Endothelial cell of umbilical vein (primary cell): ENCODE data around the gene DPM2.

ENCODE experiments used
- CTCF ChIP-seq, 2 donors: IDR thresholded peaks; 1 replicate in 1 of 2; 2 replicates in 1 of 2; pipeline ENCODE4 v1.5.1; 2011; ENCODE audit warnings: low read length in 2 of 2, mild to moderate bottlenecking in 2 of 2, moderate library complexity in 2 of 2, control low read depth in 1 of 2, inconsistent platforms in 1 of 2, low read depth in 1 of 2; ENCODE audit not compliant: insufficient read depth in 1 of 2; ENCODE audit errors: extremely low read depth in 1 of 2
- EZH2 ChIP-seq: IDR thresholded peaks from 2 replicates; pipeline ENCODE4 v1.6.1; 2012; ENCODE audit warnings: borderline replicate concordance, low read depth, mild to moderate bottlenecking, moderate library complexity, low read length, inconsistent platforms; ENCODE audit not compliant: severe bottlenecking
- FOS ChIP-seq: IDR thresholded peaks from 2 replicates; pipeline ENCODE4 v1.6.1; 2011; ENCODE audit warnings: mild to moderate bottlenecking, low read length, moderate library complexity, borderline replicate concordance; ENCODE audit not compliant: insufficient read depth
- GATA2 ChIP-seq: IDR thresholded peaks from 2 replicates; pipeline ENCODE4 v1.7.0; 2011; ENCODE audit warnings: low read depth, mild to moderate bottlenecking, moderate library complexity, mixed read lengths, low read length; ENCODE audit not compliant: insufficient read length, insufficient read depth
- JUN ChIP-seq: IDR thresholded peaks from 2 replicates; pipeline ENCODE4 v1.6.1; 2011; ENCODE audit warnings: borderline replicate concordance, low read depth; ENCODE audit not compliant: insufficient read length, insufficient read depth
- MYC ChIP-seq: IDR thresholded peaks from one replicate; pipeline ENCODE4 v1.6.1; 2011; ENCODE audit warnings: mild to moderate bottlenecking, low read depth, low read length
- POLR2A ChIP-seq: IDR thresholded peaks from 2 replicates; pipeline ENCODE4 v1.6.1; 2012; ENCODE audit warnings: low read depth, mild to moderate bottlenecking, control low read depth, low read length
- POLR2AphosphoS5 ChIP-seq: IDR thresholded peaks from 2 replicates; pipeline ENCODE4 v1.6.1; 2012; ENCODE audit warnings: low read depth, mild to moderate bottlenecking, control low read depth, low read length, moderate library complexity; ENCODE audit not compliant: insufficient read depth

GRCh38 chr9:127965953-127966352, 28.3 kb upstream of the DPM2 start:
- TF ChIP-seq EZH2 = no peak
- TF ChIP-seq CTCF (IDR thresholded peaks at IDR 0.05; ENCODE audit: extremely low read depth in 1 of 2, insufficient read depth in 1 of 2, low read depth in 1 of 2, low read length in 2 of 2) = no peak
- TF ChIP-seq POLR2A = no peak
- TF ChIP-seq POLR2AphosphoS5 = no peak
- no peak for TF ChIP-seq JUN
- no peak for TF ChIP-seq FOS
- TF ChIP-seq MYC = no peak
- TF ChIP-seq GATA2 = no peak
